SHP77 treated with DMSO at 0.1 percent for 48 hours (cell line): ENCODE measurements around the gene C21orf58.

Experiments used
- DNase-seq: peaks from one replicate; lab custom pipeline; 2025; lab: John Stamatoyannopoulos, UW

Gene C21orf58

DNA sequence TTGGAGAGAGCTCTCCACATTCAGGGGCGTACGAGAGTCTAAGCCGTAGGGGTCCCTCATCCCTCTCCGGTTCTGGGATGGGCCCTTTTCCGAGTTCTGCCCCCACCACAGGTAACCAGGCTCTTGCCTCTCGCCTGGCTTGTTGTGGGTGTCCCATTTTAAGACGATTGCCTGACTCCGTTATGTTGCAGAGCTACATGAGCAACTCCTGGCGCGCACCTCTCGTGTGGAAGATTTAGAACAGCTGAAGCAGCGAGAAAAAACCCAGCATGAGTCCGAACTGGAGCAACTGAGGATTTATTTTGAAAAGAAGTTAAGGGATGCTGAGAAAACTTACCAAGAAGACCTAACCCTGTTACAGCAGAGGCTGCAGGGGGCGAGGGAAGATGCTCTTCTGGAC lies 29.2 kb upstream of the C21orf58 start:
- no peak for DNase-seq

DNA sequence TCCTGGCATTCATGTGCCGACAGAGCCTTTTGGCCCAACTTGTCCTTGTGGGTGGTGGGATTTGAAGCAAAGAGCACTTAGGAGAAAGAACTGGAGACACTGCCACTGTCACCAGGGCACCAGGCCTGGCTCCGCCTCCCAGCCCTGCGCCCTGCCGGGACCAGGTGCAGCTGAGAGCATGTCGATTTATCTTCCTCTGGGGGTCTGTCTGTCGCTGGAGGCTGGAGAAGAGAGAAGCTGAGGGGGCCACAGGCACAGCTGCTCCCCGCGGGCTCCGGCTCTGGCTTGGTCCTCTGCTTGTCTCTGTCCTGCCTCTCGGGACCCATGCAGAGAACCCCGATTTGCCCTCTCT lies 28.5 kb upstream of the C21orf58 start:
- no peak for DNase-seq

- no peak for DNase-seq
These were observed 27.9 kb upstream of the C21orf58 start for GRCh38 chr21:46351476-46352163.

DNA sequence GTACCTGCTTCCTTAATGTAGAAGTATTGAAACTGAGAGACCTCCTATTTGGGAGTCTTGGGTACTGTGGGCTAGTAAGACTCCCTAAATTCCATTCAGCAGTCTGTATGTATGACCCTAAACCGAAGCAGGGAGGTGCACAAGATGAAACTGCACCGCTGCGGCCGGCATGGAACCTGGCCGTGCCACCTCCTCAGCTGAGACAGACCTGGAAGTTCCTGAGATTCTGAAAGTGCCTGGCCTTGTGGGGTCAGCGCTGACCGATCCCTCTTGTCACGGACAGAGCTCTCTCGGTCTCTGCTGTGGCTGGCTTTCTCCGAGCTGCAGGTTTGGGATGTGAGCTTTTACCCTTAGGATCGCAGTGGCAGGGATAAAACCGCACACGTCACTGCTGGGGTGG lies 27.3 kb upstream of the C21orf58 start:
- DNase-seq: no peak

DNA sequence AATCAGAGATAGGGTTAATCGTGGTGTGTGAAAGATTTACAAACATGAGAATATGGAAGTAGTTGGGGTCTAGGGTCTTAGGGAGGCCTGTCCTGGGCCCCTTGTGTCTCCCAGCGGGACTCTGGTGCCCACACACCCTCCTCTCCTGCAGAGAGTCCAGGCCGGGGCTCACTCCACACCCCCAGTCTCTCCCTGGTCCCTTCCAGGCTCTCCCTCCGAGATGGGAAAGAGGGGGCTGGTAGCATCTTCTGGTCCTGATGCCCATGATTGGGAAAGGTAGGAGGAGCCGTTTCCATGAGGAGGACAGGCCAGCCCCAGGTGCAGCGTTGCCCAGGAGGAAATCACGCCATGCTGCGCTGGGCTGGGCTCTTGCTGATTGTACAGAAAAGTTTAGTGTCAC lies 26.9 kb upstream of the C21orf58 start:
- no peak for DNase-seq

DNA sequence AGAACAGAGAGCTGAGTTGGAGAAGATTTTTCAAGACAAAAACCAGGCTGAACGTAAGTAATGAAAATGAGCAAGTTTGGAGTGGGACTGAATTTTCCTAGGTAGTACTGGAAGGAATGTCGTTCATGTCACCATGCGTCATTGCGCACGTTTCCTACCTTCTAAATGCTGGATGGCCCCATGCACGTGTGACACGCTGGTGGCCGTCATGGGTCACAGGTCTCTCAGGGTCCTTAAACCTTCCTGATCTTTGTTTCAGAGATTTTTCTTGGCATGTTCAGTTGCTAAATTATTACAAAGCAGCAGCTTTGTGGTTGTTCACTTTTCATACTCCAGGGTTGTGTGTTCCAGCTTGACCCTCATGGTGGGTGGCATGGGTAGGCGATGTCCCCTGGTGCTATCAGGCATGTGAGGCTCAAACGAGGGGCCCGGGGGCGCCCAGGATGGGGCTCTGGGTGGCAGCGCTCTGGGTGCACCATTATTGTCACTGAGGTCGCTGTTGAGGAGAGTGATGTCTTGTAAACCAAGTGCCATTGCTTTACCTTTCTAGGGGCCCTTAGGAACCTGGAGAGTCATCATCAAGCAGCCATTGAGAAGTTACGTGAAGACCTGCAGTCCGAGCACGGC lies 25.6 kb upstream of the C21orf58 start:
- DNase-seq: no peak

DNA sequence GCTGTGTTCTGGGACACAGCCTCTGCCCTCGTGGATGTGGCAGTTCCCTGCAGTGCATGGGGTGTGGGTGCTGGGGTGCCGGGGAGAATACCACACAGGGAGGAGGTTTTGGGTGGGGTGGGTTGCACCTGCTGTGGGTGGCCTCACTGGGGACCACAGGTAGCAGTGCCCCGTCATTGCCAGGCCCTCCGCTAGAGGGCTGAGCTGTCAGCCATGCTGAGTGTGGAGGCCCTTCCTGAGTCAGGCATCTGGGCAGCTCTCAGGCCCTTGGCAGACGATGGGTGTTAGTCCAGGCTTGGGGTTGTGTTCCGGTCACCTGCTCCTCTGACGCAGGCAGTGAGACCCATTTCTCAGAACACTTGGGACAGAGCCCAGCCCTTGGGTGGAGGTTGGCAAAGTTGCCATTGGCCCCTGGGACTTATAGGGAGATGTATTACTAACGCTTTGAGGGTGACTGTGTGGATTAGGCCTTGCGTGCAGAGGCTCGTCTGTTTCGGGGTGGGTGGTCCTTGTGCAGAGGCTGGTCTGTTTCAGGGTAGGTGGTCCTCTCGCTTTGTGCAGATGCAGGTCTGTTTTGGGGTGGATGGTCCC lies 24.2 kb upstream of the C21orf58 start:
- no peak for DNase-seq

- no peak for DNase-seq
These were observed 23.5 kb upstream of the C21orf58 start for GRCh38 chr21:46347203-46347550.

DNA sequence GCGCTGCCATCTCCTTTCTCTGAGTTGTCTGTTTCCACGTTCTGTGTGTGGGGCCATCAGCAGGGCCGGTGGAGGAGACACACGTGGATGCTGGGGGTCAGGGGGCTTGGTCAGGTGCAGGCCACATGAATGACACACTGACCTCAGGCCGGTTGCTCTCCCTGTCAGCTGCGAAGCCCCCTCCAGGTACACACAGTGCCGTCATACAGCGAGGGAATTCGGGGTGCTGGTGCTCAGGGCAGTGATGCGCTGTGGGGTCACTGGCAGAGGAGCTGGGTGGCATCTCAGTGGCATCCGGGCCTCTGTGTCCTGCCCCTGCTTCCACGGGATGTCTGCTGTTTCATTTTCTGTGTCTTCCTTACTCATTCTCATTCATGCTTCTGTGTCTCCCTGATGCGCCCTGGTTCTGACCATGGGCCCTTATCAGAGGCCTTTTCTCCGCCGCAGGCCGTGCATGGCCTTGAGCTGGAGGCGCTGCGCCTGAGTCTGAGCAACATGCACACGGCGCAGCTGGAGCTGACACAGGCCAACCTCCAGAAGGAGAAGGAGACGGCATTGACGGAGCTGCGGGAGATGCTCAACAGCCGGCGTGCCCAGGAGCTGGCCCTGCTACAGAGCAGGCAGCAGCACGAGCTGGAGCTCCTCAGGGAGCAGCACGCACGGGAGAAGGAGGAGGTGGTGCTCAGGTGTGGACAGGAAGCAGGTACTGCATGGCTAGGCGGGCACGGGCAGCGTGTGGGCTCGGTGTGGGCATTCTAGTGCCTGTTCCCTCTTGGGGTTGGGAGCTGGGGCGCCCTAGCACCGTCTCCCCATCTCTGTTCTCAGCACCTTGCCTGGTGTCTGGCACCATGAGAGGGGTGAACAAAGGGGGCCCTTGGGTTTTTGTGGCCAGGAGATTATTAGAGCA lies 22.9 kb upstream of the C21orf58 start:
- DNase-seq: no peak

DNA sequence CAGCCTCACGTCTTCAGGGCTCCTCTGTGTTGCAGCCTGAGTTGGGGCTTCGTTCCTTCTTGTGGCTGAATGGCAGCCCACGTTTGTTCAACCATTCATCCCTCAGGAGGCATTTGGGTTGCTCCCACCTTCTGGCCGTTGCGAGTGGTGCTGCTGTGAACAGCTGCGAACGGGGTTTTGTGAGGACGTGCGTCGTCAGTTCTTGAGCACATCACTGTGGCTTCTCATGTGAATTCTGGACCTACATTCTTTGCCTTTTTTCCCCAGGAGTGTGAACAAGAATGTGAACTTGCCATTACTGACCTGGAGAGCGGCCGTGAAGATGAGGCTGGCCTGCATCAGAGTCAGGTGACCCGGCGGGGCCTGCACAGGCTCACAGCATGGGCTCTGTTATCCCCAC lies 22.2 kb upstream of the C21orf58 start:
- no peak for DNase-seq

DNA sequence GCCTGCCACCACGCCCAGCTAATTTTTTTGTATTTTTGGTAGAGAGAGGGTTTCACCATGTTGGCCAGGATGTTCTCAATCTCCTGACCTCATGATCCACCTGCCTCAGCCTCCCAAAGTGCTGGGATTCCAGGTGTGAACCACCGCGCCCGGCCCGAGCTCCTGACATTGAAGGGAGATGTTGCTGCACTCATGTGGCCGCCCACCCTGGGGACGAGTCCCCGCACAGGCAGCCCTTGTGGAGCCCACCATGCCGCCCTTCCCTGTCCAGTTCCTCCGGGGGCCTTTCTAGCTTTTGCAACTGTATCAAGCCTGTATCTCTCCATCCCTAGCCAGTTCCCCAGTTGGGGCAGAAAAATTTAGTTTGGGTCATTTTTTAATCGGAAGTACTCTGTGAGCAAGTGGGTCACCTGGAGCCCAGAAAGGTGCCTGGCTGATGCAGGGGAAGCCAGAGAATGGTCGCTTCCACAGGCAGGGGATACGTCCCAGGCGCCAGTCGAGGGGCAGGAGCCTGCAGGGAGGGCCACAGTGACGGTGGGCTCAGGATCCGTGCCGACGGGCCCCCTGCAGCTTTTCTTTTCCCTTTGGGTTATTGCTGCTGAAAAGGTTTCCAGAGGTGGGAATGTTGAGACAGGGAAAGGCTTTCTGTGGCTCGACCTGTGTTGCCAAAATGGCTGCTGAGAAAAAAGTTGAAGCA lies 20.7 kb upstream of the C21orf58 start:
- no peak for DNase-seq

DNA sequence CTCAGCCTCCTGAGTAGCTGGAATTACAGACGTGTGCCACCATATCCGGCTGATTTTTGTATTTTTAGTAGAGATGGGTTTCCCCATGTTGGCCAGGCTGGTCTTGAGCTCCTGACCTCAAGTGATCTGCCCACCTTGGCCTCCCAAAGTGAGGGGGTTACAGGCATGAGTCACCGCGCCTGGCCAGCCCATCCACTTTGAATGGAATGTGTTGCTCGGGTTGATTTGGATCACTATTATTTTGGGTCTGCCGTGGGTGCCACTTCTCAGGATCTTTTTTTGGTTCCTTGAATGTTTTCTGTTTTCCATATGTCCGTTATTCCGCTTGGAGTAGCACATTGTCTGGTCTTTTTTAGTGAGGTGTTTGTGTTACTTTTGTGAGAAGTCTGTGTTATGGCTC lies 17.3 kb upstream of the C21orf58 start:
- DNase-seq: no peak

- DNase-seq: no peak
These were observed 12.9 kb upstream of the C21orf58 start for GRCh38 chr21:46336603-46337002.

GRCh38 chr21:46334351-46335140 lies 10.9 kb upstream of the C21orf58 start:
- no peak for DNase-seq

GRCh38 chr21:46329796-46330195 lies 6.1 kb upstream of the C21orf58 start:
- DNase-seq: no peak

GRCh38 chr21:46328151-46328550 lies 4.5 kb upstream of the C21orf58 start:
- DNase-seq: no peak

- DNase-seq: no peak
These were observed 4.0 kb upstream of the C21orf58 start for GRCh38 chr21:46327711-46328110.

DNA sequence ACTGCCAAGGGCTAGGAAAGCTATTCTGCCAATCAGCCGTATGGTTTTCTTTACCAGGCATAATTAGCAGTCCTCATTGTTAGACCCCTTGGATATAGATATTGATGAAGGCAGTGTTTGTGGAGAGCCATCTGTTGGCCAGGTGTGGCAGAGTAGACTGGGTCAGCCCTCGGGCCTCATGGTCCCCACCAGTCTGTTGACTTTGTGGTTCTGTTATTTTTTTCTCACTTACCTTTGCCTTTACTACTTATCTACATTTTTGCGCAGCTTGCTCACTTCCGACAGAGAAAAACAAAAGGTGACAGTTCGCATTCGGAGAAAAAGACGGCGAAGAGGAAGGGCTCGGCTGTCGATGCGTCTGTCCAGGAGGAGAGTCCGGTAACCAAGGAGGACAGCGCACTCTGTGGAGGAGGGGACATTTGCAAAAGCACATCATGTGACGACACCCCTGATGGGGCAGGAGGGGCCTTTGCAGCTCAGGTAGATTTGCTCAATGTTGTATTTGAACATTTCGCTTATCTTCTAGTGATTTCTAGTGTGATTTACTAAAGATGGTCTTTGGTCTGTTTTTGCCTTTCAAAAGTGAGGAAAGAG lies 2.5 kb upstream of the C21orf58 start:
- no peak for DNase-seq

DNA sequence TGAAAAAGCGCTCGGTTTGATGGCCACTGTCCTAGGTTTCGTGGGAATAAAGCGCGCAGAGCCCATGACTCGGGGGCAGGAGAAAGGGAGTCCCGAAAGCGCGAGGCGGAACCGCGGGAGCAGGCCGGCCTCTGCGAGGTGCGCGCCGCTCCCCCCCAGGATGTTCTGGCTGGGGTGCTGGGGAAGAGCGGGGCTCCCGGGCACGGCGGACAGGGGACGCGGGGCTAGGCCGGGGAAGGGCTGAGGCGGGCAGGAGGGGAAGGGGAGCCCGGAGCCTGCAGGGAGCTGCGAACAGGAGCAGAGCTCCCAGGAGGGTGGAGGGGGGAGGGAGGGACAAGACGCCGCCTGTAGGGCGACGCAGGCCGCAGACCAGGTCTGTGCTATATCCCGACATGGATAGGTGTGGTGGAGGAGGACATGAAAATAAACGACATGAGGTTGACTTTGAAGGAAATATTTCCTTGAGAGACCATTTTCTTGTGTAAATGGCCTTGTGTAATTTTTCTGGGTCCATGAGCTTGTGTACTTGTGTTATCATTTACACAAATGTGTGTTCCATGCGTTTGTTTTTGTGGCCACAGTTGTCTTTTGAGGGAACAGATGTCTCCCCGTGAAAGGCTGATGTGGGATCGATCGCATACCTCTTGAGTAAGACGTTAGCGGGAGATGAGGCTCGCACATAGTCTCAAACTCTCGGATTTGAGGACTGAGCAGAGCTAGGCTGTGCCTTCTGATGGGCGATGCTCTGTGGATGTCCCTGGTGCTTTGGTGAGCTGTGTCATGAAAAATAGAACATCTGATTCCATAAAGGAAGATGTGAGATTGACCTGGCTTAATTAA lies 1.6 kb upstream of the C21orf58 start:
- DNase-seq: no peak
